GM21529 (cell line): ENCODE measurements around the gene RPTOR.
"Not testable (repeated sequence)": the region's sequence is repeated elsewhere in the genome, so short reads cannot be mapped to it uniquely, and the experiment has no call there.

Source experiments
- ATAC-seq: cut with Tn5 transposase; IDR thresholded peaks from one replicate; pipeline ENCODE4 v1.9.1; 2021; ENCODE audit not compliant: unreplicated experiment

Gene RPTOR

GRCh38 chr17:80614332-80615047 is 69.9 kb downstream of the RPTOR start:
- no peak for ATAC-seq

GRCh38 chr17:80615376-80615775 is 70.7 kb downstream of the RPTOR start:
- no peak for ATAC-seq

DNA sequence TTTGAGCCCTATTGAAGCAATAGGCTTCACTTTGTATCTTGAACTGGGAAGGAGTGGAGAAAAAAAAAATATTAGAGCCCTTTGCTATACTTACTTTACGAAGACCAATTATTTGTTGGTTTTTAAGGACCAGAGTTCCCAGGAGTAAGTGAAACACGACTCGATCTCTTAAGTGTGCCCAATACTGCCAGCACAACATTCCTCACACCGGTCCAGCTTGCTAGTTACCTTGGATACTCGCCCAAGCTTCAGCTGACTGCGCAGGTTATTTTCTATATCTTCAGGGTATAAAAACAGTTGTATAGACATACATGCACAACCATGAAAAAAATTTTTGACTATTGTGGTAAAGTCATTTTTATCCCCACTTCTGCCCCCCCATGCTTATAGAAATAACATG is 72.1 kb downstream of the RPTOR start:
- no peak for ATAC-seq

- ATAC-seq: no peak
Measured at GRCh38 chr17:80618304-80618703, 73.7 kb downstream of the RPTOR start.

- ATAC-seq: no peak
Measured at GRCh38 chr17:80619535-80620235, 75.0 kb downstream of the RPTOR start.

DNA sequence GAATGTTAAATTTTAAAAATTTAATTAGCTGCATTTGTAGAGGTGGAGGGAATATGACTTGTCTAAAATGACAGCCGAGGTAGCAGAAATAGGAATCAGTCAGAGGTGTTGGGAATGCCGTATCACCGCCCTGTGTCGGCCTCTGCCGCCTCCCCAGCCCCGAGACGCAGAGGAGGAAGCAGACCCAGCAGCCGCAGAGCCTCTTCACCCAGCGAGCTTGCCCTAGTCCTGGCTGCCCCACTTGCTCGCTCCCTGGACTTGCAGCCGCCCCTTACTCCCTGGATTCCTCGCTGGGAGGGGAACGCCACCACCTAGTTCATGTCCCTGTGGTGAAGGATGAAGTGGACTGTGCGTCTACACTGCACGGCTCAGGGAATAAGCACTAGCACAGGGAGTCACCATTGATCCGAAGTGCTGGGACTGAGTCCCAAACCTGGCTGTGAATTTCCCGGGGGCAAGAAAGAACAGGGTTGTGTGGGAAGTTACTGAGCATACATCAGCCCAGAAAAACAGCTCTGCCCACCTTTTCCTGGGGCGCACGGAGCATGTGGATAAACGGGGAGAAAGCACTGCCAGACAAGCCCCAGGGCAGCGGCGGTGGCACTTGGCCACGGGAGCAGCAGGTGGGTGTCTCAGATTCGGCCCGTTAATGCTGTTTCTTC is 76.8 kb downstream of the RPTOR start:
- no peak for ATAC-seq

- ATAC-seq: no peak
Measured at GRCh38 chr17:80621997-80622357, 77.3 kb downstream of the RPTOR start.

DNA sequence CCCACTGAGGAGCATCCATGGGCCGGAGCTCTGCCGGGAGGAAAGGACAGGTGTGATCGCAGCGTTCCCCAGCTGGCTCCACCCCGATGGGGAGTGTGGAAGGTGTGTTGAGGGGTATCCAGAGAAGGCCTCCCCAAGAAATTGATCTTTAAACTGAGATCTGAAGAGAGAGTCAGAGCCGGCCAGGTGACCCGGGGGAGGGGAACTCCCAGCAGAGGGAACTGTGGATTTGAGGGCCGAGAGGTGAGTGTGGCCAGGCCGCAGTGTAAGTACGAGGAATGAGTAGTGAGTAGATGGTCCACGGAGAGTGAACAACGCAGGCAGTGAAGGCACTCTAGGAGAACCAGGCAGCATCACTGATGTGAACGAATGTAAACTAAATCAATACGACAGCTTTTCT is 80.2 kb downstream of the RPTOR start:
- no peak for ATAC-seq

DNA sequence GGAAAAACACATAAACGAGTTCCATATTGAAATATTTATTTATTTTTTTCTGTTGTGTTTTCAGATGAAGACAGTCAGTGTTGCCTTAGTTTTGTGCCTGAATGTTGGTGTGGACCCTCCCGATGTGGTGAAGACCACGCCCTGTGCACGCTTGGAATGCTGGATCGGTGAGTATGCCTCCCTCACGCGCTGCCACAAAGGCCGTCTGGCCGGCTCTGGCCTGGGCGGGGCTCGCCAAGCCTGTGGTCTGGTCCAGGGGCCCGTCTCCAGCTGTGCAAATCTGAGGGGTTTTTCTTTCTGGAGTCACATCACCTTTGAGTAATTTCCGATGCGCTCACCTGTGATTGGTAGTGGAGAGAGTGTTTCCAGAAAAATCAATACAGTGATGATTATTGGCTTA is 81.0 kb downstream of the RPTOR start:
- ATAC-seq: no peak

GRCh38 chr17:80628881-80629280 is 84.2 kb downstream of the RPTOR start:
- not testable (repeated sequence) for ATAC-seq

- no peak for ATAC-seq
Measured at GRCh38 chr17:80629298-80630028, 84.8 kb downstream of the RPTOR start.

DNA sequence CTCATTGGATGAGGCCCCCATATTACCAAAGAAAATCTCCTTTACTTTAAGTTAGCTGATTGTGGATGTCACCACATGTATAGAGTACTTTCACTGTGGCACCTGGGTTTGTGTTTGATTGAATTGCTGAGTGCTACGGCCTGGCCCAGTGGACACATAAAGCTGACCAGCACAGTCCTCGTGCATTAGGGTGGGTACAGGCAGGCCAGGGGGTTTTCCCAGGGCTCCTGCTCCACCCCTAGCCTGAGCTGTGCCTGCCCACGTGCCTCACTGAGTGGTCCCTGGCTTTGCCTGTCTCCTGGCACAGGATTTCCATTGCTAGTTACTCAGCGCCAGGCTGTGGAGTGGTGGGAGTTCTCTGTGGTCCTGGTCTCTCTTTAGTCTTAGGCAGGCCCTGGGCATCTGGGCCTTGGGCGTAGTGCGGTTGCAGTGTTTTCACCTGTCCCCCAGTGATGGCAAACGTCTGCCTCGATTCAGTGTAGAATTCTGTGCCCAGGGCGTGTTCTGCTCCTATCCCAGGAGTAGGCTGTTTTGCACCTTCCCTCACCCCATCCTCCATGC is 86.0 kb downstream of the RPTOR start:
- ATAC-seq: no peak

GRCh38 chr17:80631142-80632045 is 86.8 kb downstream of the RPTOR start:
- ATAC-seq: no peak

DNA sequence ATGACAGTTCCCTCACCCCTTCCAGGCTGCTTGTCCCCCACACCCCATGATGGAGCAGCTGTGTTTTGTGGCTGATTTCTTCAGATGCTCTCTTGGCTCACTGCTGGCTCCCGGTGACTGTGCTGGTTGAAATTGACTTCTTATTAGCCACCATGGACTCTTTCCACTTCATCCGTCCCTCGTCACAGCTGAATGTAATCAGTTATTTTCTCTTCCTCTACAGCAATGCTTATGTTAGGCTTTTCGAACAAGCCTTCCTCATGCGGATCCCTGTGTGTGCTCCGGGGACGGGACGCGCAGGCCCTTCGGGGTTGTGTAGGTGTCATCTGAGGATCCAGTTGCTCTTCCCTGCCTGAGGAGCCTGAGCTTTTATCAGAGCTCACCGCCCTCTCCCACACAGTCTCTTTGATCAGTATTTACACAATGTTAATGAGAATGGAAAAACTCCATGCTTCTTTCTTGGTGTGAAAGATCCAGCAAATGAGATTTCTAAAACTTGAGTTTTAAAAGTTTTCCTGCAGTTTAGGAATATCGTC is 87.5 kb downstream of the RPTOR start:
- no peak for ATAC-seq

DNA sequence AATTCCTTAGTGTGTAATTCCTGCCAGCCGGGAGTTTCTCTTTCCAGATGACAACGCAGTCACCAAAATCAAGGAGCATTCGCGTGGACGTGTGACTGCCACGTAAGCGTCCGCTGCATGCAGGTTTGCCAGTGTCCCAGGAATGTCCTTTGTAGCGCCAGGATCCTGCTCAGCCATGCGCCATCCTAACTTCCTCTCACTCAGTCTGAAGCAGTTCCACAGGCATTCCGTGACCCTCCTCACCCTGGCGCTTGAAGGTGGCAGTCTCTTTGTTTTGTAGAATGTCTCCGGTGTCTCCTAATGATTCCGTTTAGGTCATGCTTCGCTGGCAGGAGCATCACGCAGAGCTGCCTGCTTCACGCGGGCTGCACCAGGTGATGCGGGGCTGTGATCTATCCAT is 88.6 kb downstream of the RPTOR start:
- ATAC-seq: no peak

GRCh38 chr17:80633994-80634566 is 89.4 kb downstream of the RPTOR start:
- no peak for ATAC-seq

- ATAC-seq: no peak
Measured at GRCh38 chr17:80636361-80637018, 91.9 kb downstream of the RPTOR start.

GRCh38 chr17:80637048-80637781 is 92.6 kb downstream of the RPTOR start:
- no peak for ATAC-seq
